Muscle layer of duodenum (tissue), 2 donors: ENCODE measurements around the gene TP63.

ENCODE experiments used
- H3K27ac ChIP-seq: one replicate; pipeline ENCODE4 v1.7.0; 2013; ENCODE audit warnings: mild to moderate bottlenecking, low read length
- H3K27me3 ChIP-seq: one replicate; pipeline ENCODE4 v1.7.0; 2013; ENCODE audit warnings: low read depth, mild to moderate bottlenecking, control low read depth, low read length
- H3K36me3 ChIP-seq, 2 donors: one replicate each; pipeline ENCODE4 v1.7.0; 2013; ENCODE audit warnings: low read length in 2 of 2, control low read depth in 1 of 2, mild to moderate bottlenecking in 1 of 2; ENCODE audit not compliant: insufficient read depth in 2 of 2, control insufficient read depth in 1 of 2
- H3K4me1 ChIP-seq, 2 donors: one replicate each; pipeline ENCODE4 v1.7.0; 2013; ENCODE audit warnings: low read length in 2 of 2, mild to moderate bottlenecking in 2 of 2, control low read depth in 1 of 2, moderate library complexity in 1 of 2; ENCODE audit not compliant: insufficient read depth in 2 of 2, control insufficient read depth in 1 of 2
- H3K4me3 ChIP-seq, 2 donors: one replicate each; pipeline ENCODE4 v1.7.0; 2013; ENCODE audit warnings: low read length in 2 of 2, low read depth in 1 of 2, mild to moderate bottlenecking in 1 of 2
- H3K9me3 ChIP-seq, 2 donors: one replicate each; pipeline ENCODE4 v1.7.0; 2013; ENCODE audit warnings: low read length in 2 of 2, control low read depth in 1 of 2, mild to moderate bottlenecking in 1 of 2; ENCODE audit not compliant: control insufficient read depth in 1 of 2
- donor health status: healthy.

The TP63 gene

GRCh38 chr3:189826566-189826965, 195.4 kb downstream of the TP63 start:
- Histone ChIP-seq H3K36me3 (no peaks in the 10 kb centered on the region), H3K4me3 (no peak overlapping the region), H3K4me1 (no peaks in the 10 kb centered on the region), H3K27me3 (no peaks in the 10 kb centered on the region), H3K9me3 (no peaks in the 10 kb centered on the region), H3K27ac (no peak overlapping the region)

GRCh38 chr3:189827108-189827507, 195.9 kb downstream of the TP63 start:
- H3K27ac ChIP-seq, result no peak overlapping the region
- H3K36me3 ChIP-seq, result no peaks in the 10 kb centered on the region
- no peak overlapping the region for H3K4me3 ChIP-seq
- H3K9me3 ChIP-seq, result no peaks in the 10 kb centered on the region
- no peaks in the 10 kb centered on the region for H3K27me3 ChIP-seq
- H3K4me1 ChIP-seq, result no peaks in the 10 kb centered on the region

GRCh38 chr3:189830401-189830800, 199.2 kb downstream of the TP63 start:
- Histone ChIP-seq H3K27ac (no peak overlapping the region), H3K4me1 (no peaks in the 10 kb centered on the region)

DNA sequence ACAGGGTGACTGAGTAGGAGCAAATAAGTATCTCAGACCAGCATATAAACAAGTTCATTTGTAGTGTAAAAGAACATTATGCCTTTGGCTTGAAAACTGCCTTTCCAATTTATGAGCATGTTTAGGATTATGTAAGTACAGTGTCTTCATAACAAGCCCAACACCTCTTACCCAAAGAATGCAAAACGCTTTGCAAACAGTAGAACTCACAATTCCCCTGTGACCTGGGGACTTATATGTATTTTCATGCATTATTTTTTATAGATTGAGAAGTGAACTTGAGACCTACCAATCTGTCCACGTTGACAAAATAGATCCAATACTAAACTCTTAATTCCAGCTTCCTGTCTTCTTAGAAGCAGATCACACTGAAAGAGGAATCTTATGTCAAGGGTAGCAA, 202.1 kb downstream of the TP63 start:
- H3K36me3 ChIP-seq, result no peaks in the 10 kb centered on the region
- H3K4me1 ChIP-seq, result no peaks in the 10 kb centered on the region
- H3K27me3 ChIP-seq, result no peaks in the 10 kb centered on the region
- H3K27ac ChIP-seq, result no peak overlapping the region
- no peak overlapping the region for H3K4me3 ChIP-seq
- H3K9me3 ChIP-seq, result no peaks in the 10 kb centered on the region

More at GRCh38 chr3:189830401-189830800, 199.2 kb downstream of the TP63 start:
- H3K27me3 ChIP-seq, result no peaks in the 10 kb centered on the region
- no peak overlapping the region for H3K4me3 ChIP-seq
- H3K36me3 ChIP-seq, result no peaks in the 10 kb centered on the region
- H3K9me3 ChIP-seq, result no peaks in the 10 kb centered on the region

GRCh38 chr3:189833996-189834395, 202.8 kb downstream of the TP63 start:
- Histone ChIP-seq H3K27me3 (no peaks in the 10 kb centered on the region), H3K4me1 (no peaks in the 10 kb centered on the region), H3K27ac (no peak overlapping the region), H3K36me3 (no peaks in the 10 kb centered on the region), H3K4me3 (no peak overlapping the region), H3K9me3 (no peaks in the 10 kb centered on the region)

GRCh38 chr3:189834462-189834861, 203.3 kb downstream of the TP63 start:
- no peaks in the 10 kb centered on the region for H3K4me1 ChIP-seq

GRCh38 chr3:189836795-189837194, 205.6 kb downstream of the TP63 start:
- Histone ChIP-seq H3K27me3 (no peaks in the 10 kb centered on the region), H3K9me3 (no peaks in the 10 kb centered on the region), H3K4me1 (no peaks in the 10 kb centered on the region), H3K27ac (no peak overlapping the region), H3K4me3 (no peak overlapping the region), H3K36me3 (no peaks in the 10 kb centered on the region)

More at GRCh38 chr3:189834462-189834861, 203.3 kb downstream of the TP63 start:
- no peaks in the 10 kb centered on the region for H3K9me3 ChIP-seq
- H3K27me3 ChIP-seq, result no peaks in the 10 kb centered on the region
- no peak overlapping the region for H3K4me3 ChIP-seq
- H3K27ac ChIP-seq, result no peak overlapping the region
- no peaks in the 10 kb centered on the region for H3K36me3 ChIP-seq

DNA sequence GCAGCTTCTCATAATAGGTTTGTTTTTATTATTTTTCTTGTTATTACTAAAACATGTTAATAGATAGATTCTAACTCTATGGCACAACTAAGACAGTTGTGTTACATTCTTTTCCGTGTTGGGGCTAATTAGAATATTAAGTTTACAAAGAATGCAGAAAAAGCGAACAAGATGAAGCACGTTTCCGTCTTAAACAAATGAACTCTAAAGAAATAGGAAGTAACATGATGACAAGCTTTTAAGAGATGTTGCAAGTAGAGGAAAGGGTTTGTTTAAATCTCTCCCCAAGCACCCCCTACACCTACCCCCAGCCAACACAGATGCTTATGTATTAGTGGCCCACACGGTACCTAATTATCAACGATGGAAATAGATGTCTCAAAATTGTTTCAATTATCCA, 207.1 kb downstream of the TP63 start:
- Histone ChIP-seq H3K27me3 (no peaks in the 10 kb centered on the region), H3K9me3 (no peaks in the 10 kb centered on the region), H3K27ac (no peak overlapping the region), H3K4me1 (no peaks in the 10 kb centered on the region), H3K4me3 (no peak overlapping the region), H3K36me3 (no peaks in the 10 kb centered on the region)

- H3K27ac ChIP-seq, result no peak overlapping the region
These were observed 208.4 kb downstream of the TP63 start for GRCh38 chr3:189839576-189839975.

DNA sequence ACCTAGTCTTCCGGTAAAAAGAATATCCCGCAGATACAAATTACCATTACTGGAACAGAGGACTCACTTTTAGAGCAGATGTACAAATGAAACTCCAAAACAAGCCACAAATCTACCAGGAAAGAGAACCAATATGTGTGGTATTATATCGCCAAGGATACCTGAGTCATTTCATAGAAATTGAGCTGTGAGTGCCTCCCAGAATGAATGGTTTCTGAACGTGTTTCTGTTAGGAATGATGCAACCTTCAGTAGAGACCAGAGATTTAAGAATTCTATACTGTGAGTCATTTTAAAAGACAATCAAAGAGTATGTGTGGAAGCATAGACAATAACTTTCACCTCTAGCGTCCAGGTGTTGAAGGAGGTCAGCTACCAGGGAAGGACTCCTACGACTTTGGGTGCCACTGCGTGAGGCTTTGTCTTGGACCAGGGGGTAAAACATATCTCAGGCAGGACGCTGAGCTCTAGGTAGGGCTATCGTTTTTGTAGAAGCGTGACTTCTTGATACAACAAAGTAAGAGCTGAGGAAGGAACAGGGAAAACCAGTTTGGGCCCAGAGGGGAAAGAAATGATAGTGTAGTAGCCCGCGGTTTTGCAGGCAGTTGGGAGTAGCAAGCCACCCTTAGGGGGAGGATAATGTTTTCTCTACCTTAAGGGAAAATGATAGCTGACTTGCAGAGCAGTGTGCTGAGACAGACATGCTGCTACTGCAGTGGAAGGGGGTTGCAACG, 210.4 kb downstream of the TP63 start:
- Histone ChIP-seq H3K27me3 (no peaks in the 10 kb centered on the region), H3K36me3 (no peaks in the 10 kb centered on the region), H3K9me3 (no peaks in the 10 kb centered on the region), H3K4me1 (no peaks in the 10 kb centered on the region), H3K4me3 (no peak overlapping the region), H3K27ac (no peak overlapping the region)

More at GRCh38 chr3:189839576-189839975, 208.4 kb downstream of the TP63 start:
- Histone ChIP-seq H3K4me1 (no peaks in the 10 kb centered on the region), H3K27me3 (no peaks in the 10 kb centered on the region), H3K36me3 (no peaks in the 10 kb centered on the region), H3K4me3 (no peak overlapping the region), H3K9me3 (no peaks in the 10 kb centered on the region)

DNA sequence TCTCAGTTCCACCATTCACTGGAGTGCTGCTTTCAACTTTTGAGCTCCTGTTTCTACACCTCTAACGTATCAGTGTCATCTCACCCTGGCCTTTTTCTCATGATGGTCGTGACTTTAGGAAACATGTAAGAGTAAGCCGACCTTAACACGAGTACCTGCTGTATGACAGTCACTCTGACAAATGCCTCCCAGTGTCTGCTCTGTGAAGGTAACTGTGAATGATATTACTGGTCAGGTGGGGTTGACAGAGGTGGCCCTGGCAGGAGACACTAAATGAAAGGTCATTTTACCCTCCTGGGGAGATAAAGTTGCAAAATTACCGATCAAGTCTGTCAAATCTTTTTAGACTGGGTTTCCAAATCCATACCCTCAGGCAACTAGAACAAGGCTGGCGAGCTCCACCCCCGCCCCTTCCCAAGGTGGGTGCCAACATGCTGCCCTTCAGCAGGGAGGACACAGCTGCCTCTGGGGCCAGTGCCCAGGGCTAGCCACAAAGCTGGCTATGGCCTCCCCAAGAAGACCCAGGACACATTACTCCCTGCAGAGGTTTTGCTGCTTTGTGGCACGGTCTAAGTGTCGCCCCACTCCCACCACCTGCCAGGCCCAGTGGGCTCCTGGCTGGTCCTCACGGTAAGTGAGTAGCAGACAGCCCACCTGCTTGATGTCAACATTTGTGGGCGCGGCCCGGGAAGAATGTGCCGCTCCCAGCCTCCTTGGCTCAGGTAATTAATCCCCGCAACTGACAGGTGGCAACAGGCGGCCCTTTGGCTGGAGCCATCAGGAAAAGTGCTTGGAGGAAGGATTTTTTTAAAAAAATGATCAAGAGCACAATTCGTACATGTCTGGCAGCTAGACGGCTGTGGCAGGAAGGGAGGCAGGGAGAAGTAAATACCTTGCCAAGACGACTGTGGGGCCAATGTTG, 211.8 kb downstream of the TP63 start:
- Histone ChIP-seq H3K4me1 (no peaks in the 10 kb centered on the region), H3K4me3 (no peak overlapping the region), H3K27me3 (no peaks in the 10 kb centered on the region), H3K27ac (no peak overlapping the region), H3K9me3 (no peaks in the 10 kb centered on the region), H3K36me3 (no peaks in the 10 kb centered on the region)
